ENCODE data around the gene CDC42BPG. TPM values are rescaled to one million over a fixed set of nuclear protein-coding genes. Genes with fewer than 3 reads are reported as not detected.
A peak's percentile ranks its signal among the peaks of the same experiment; 100 is the strongest.

CDC42BPG gene
- total and polyA plus RNA-seq, 2 of the 8 experiments (the other 6 are each of a cell fraction or from before 2014, with no cell fraction given), result 3.7 to 10.6 TPM

DNA sequence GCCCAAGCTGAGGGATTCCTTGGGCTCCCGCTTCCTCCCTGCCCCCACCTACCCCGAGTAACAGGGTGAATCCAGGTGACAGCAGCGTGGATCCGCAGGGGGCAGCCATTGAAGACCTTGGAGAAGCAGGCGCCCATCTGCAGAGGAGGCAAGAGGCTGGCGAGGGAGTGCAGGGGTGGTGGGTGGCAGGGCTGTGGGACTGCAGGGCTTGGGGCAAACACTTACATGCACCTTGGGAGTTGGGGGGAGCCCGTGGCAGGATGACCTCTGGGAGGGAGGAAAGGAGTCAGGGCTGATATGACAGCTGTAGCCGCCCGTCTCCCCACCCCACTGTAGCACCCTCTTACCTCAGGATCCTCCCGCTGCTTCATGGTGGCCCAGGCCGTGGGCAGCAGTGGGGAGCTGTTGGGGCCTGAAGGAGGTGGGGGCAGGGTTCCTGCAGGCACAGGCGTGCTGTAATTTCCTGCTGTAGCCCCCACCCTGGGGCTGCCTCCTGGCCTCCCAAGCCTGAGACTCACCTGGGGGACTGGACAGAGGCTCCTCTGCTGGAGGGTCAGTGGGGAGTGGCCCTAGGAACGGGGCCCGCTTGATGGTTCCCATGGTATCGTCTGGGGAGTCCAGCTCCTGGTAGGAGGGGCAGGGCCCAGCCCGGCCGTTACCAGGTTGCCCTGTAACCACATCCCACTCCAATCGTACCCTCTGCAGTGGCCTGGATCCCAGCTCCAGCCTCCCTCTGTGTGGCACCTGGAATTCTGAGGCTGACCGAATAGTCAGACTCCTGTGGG is 47.5 kb downstream of the CDC42BPG start:
- H2BK120ac ChIP-seq (replicated peaks; ENCODE audit: low read depth, low read length), result no peak overlapping the region
- no peak overlapping the region for H3K14ac ChIP-seq (ENCODE audit: insufficient read length)
- no peak overlapping the region for H2AFZ ChIP-seq (ENCODE audit: low read length)
- no peak overlapping the region for H2BK20ac ChIP-seq (ENCODE audit: low read length)
- FAIRE-seq (no peak), DNase-seq (ENCODE audit: low read depth in 1 of 2, low spot score in 2 of 2) (no peak)
- H3K79me2 ChIP-seq (ENCODE audit: control insufficient read depth in 1 of 2, insufficient read depth in 2 of 2, low read length in 2 of 2), result no peaks in the 10 kb centered on the region
- peaks cover 0 to 2% (median 0%) of the 10 kb centered on the region in 4 experiments; a peak in 1 of 8 replicates for H3K36me3 ChIP-seq (ENCODE audit: control insufficient read depth in 2 of 4, insufficient read depth in 4 of 4, low read length in 3 of 4)
- H3K4ac ChIP-seq (replicated peaks; ENCODE audit: insufficient read length, low read depth, low read length), result no peak overlapping the region
- no peak overlapping the region for H3K18ac ChIP-seq (ENCODE audit: extremely low read depth, low read length)
- 94% methylated on average over 18 of the region's 19 CpGs; no CpG with 5 or more reads in 1 of the 2 experiments for WGBS, 2 experiments (ENCODE audit: extremely low coverage in 1 of 2, insufficient coverage in 1 of 2, insufficient read length in 1 of 2, insufficient replicate concordance in 2 of 2, low coverage in 1 of 2, low lambda C conversion rate in 2 of 2, missing lambda C conversion rate in 1 of 2)
- no peak overlapping the region for H3K4me2 ChIP-seq (ENCODE audit: insufficient read depth in 1 of 2, low read depth in 2 of 2, low read length in 2 of 2)
- H2BK12ac ChIP-seq (ENCODE audit: low read depth, low read length), result no peak overlapping the region
- CTCF ChIA-PET (ENCODE audit: partially characterized antibody), result interaction anchor here (1.0 to 1.3 kb wide), 4 partner anchors 12 to 620 kb away, joined by 3 to 4 read pairs (median 4); no protein-coding TSS in a partner anchor
- no peak overlapping the region for H2BK5ac ChIP-seq (ENCODE audit: low read depth, low read length)
- no peaks in the 10 kb centered on the region; the same call in 1 of the 2 replicates for H3K79me1 ChIP-seq (ENCODE audit: low read depth, low read length)
- no peak overlapping the region for H4K91ac ChIP-seq (replicated peaks; ENCODE audit: insufficient read length, low read length)
- no peak overlapping the region for H2AK5ac ChIP-seq (ENCODE audit: low read depth, low read length)
- no peaks in the 10 kb centered on the region for H3K9me3 ChIP-seq (ENCODE audit: insufficient read depth in 2 of 2, low read depth in 1 of 2, low read length in 1 of 2)
- H2BK15ac ChIP-seq (ENCODE audit: low read length), result no peak overlapping the region
- H3K4me1 ChIP-seq (replicated peaks in 1 of 4; ENCODE audit: control insufficient read depth in 3 of 4, insufficient read depth in 4 of 4, low read length in 3 of 4), result no peaks in the 10 kb centered on the region; a peak in 1 of 7 replicates
- H3K27me3 ChIP-seq (replicated peaks in 1 of 4; ENCODE audit: control insufficient read depth in 3 of 4, extremely low read depth in 1 of 4, insufficient read depth in 3 of 4, low read length in 3 of 4), result no peaks in the 10 kb centered on the region
- H4K5ac ChIP-seq (ENCODE audit: insufficient read length, low read depth, low read length), result no peak overlapping the region
- H3K23me2 ChIP-seq (ENCODE audit: low read depth, low read length), result no peaks in the 10 kb centered on the region
- peak overlapping the region; percentile 68; the same call in 1 of the 2 replicates for H4K8ac ChIP-seq (ENCODE audit: extremely low read depth, insufficient read depth, low read length)
- no peak overlapping the region for H3K27ac ChIP-seq (ENCODE audit: low read depth, low read length)
- POLR2A ChIA-PET (ENCODE audit: partially characterized antibody), result interaction anchor here (0.7 to 1.6 kb wide), 2 partner anchors 11 to 35 kb away, joined by 3 to 4 read pairs; no protein-coding TSS in a partner anchor
- no peak overlapping the region for H3K4me3 ChIP-seq (ENCODE audit: extremely low read depth in 1 of 4, insufficient read depth in 2 of 4, low read depth in 3 of 4, low read length in 4 of 4)
- no peak overlapping the region for H3K9ac ChIP-seq (replicated peaks in 1 of 4; ENCODE audit: extremely low read depth in 1 of 4, low read depth in 3 of 4, low read length in 3 of 4)
- H4K20me1 ChIP-seq (replicated peaks in 1 of 2; ENCODE audit: control insufficient read depth in 1 of 2, insufficient read depth in 2 of 2, low read length in 2 of 2), result peaks cover 0 to 2% of the 10 kb centered on the region in 2 experiments
- no peak overlapping the region for H3K56ac ChIP-seq (replicated peaks; ENCODE audit: insufficient read length, low read depth, low read length)
- H3K23ac ChIP-seq (ENCODE audit: insufficient read length), result no peak overlapping the region
- no peak for TF ChIP-seq SAP30 (IDR thresholded peaks at IDR 0.05; ENCODE audit: insufficient read depth, insufficient replicate concordance, low read length)
- TF ChIP-seq SIX5 (IDR thresholded peaks at IDR 0.05; ENCODE audit: low read depth, low read length), result no peak
- no peak for TF ChIP-seq CHD1 (IDR thresholded peaks at IDR 0.05; ENCODE audit: low read depth, low read length)
- no peak for TF ChIP-seq RFX5 (IDR thresholded peaks at IDR 0.05; ENCODE audit: borderline replicate concordance, low read depth, low read length)
- TF ChIP-seq SIN3A (conservative IDR thresholded peaks at IDR 0.05 in 1 of 2, IDR thresholded peaks at IDR 0.05 in 1 of 2; ENCODE audit: low read depth in 1 of 2, low read length in 2 of 2), result no peak
- TF ChIP-seq KDM5A (IDR thresholded peaks at IDR 0.05; ENCODE audit: low read length), result no peak
- TF ChIP-seq HDAC2 (IDR thresholded peaks at IDR 0.05; ENCODE audit: borderline replicate concordance in 1 of 2, low read depth in 2 of 2, low read length in 2 of 2), result no peak
- no peak for TF ChIP-seq EZH2 (IDR thresholded peaks at IDR 0.05; ENCODE audit: low read depth, low read length, severe bottlenecking)
- no peak for TF ChIP-seq MAFK (IDR thresholded peaks at IDR 0.05; ENCODE audit: low read depth, low read length)
- no peak for TF ChIP-seq PHF8 (conservative IDR thresholded peaks at IDR 0.05; ENCODE audit: low read depth, low read length)
- TF ChIP-seq HDAC6 (IDR thresholded peaks at IDR 0.05; ENCODE audit: low read depth, low read length), result no peak
- TF ChIP-seq POLR2AphosphoS5 (IDR thresholded peaks at IDR 0.05; ENCODE audit: low read depth, low read length), result no peak
